HUES48 (cell line): Measurements from ENCODE around the gene GABPB2.

ENCODE experiments used
- H3K27ac ChIP-seq: one replicate; pipeline ENCODE4 v1.7.0; 2013; ENCODE audit warnings: low read depth, low read length, inconsistent platforms
- H3K27me3 ChIP-seq: 2 replicates; pipeline ENCODE4 v1.6.1; 2013; ENCODE audit warnings: mild to moderate bottlenecking, low read length; ENCODE audit not compliant: control insufficient read depth, insufficient read depth
- H3K36me3 ChIP-seq: 2 replicates; pipeline ENCODE4 v1.6.1; 2013; ENCODE audit warnings: low read length; ENCODE audit not compliant: control insufficient read depth, insufficient read depth
- H3K4me1 ChIP-seq: 2 replicates; pipeline ENCODE4 v1.6.1; 2013; ENCODE audit warnings: mild to moderate bottlenecking, low read length; ENCODE audit not compliant: control insufficient read depth, insufficient read depth
- H3K4me3 ChIP-seq: 2 replicates; pipeline ENCODE4 v1.5.1; 2013; ENCODE audit warnings: mild to moderate bottlenecking, low read depth, low read length
- H3K9ac ChIP-seq: 2 replicates; pipeline ENCODE4 v1.6.1; 2013; ENCODE audit warnings: mild to moderate bottlenecking, low read depth, low read length, moderate library complexity
- H3K9me3 ChIP-seq: 2 replicates; pipeline ENCODE4 v1.6.1; 2013; ENCODE audit warnings: low read length; ENCODE audit not compliant: control insufficient read depth, insufficient read depth

The GABPB2 gene

GRCh38 chr1:151145304-151146071, 74.9 kb downstream of the GABPB2 start:
- peaks cover 29% of the 10 kb centered on the region for H3K4me1 ChIP-seq
- no peak overlapping the region for H3K27ac ChIP-seq
- H3K9me3 ChIP-seq = no peaks in the 10 kb centered on the region
- peak overlapping the region; percentile 76 for H3K4me3 ChIP-seq
- peaks cover 26% of the 10 kb centered on the region for H3K27me3 ChIP-seq
- no peaks in the 10 kb centered on the region for H3K36me3 ChIP-seq
- H3K9ac ChIP-seq = no peak overlapping the region

GRCh38 chr1:151146072-151146411, 75.5 kb downstream of the GABPB2 start:
- Histone ChIP-seq H3K9me3 (no peaks in the 10 kb centered on the region), H3K4me1 (peaks cover 29% of the 10 kb centered on the region), H3K9ac (no peak overlapping the region), H3K27me3 (peaks cover 26% of the 10 kb centered on the region), H3K36me3 (no peaks in the 10 kb centered on the region), H3K4me3 (peak overlapping the region; percentile 76), H3K27ac (no peak overlapping the region)

GRCh38 chr1:151146412-151147131, 76.0 kb downstream of the GABPB2 start, which contains the start of gene SEMA6C:
Gene SEMA6C (minus strand): TSS chr1:151146631. CDS start chr1:151142621, 4,010 bp downstream.
- Histone ChIP-seq H3K27ac (peak within 1 kb of the TSS; percentile 57), H3K4me3 (peak within 1 kb of the TSS; percentile 76), H3K36me3 (no peaks in the 10 kb centered on the region), H3K27me3 (peaks cover 26% of the 10 kb centered on the region), H3K9ac (no peak within 1 kb of the TSS), H3K9me3 (no peaks in the 10 kb centered on the region), H3K4me1 (peaks cover 29% of the 10 kb centered on the region)

- Histone ChIP-seq H3K4me3 (peak overlapping the region; percentile 76), H3K27me3 (peaks cover 26% of the 10 kb centered on the region), H3K4me1 (peaks cover 29% of the 10 kb centered on the region), H3K27ac (peak overlapping the region; percentile 57), H3K9me3 (no peaks in the 10 kb centered on the region), H3K9ac (no peak overlapping the region), H3K36me3 (no peaks in the 10 kb centered on the region)
Observed at GRCh38 chr1:151147132-151147503, 76.6 kb downstream of the GABPB2 start.

GRCh38 chr1:151147665-151148064, 77.1 kb downstream of the GABPB2 start:
- Histone ChIP-seq H3K4me3 (no peak overlapping the region), H3K36me3 (no peaks in the 10 kb centered on the region), H3K4me1 (peaks cover 29% of the 10 kb centered on the region), H3K27me3 (peaks cover 26% of the 10 kb centered on the region), H3K9me3 (no peaks in the 10 kb centered on the region), H3K27ac (no peak overlapping the region), H3K9ac (no peak overlapping the region)

- H3K4me3 ChIP-seq = no peak within 1 kb of the TSS
- peaks cover 27% of the 10 kb centered on the region for H3K36me3 ChIP-seq
- no peaks in the 10 kb centered on the region for H3K27me3 ChIP-seq
- H3K9me3 ChIP-seq = no peaks in the 10 kb centered on the region
- no peak within 1 kb of the TSS for H3K9ac ChIP-seq
- no peak within 1 kb of the TSS for H3K27ac ChIP-seq
- peaks cover 4% of the 10 kb centered on the region; the same call in 1 of the 2 replicates for H3K4me1 ChIP-seq
Observed at GRCh38 chr1:151156515-151156819, 85.9 kb downstream of the GABPB2 start, which contains the start of gene TNFAIP8L2. Gene TNFAIP8L2 (plus strand): TSS chr1:151156649. CDS start chr1:151158698, 2,049 bp downstream.

- H3K27ac ChIP-seq = no peak overlapping the region
- no peak overlapping the region for H3K9ac ChIP-seq
- no peaks in the 10 kb centered on the region for H3K9me3 ChIP-seq
- no peaks in the 10 kb centered on the region for H3K27me3 ChIP-seq
- H3K4me1 ChIP-seq = peaks cover 4% of the 10 kb centered on the region; the same call in 1 of the 2 replicates
- no peak overlapping the region for H3K4me3 ChIP-seq
- H3K36me3 ChIP-seq = peaks cover 31% of the 10 kb centered on the region
Observed at GRCh38 chr1:151157067-151157531, 86.5 kb downstream of the GABPB2 start.

GRCh38 chr1:151158326-151158725, 87.8 kb downstream of the GABPB2 start:
- H3K9me3 ChIP-seq = no peaks in the 10 kb centered on the region

GRCh38 chr1:151158751-151159251, 88.2 kb downstream of the GABPB2 start:
- H3K9ac ChIP-seq = no peak overlapping the region
- H3K9me3 ChIP-seq = no peaks in the 10 kb centered on the region
- peaks cover 4% of the 10 kb centered on the region; the same call in 1 of the 2 replicates for H3K4me1 ChIP-seq
- H3K36me3 ChIP-seq = peaks cover 31% of the 10 kb centered on the region
- no peak overlapping the region for H3K4me3 ChIP-seq
- H3K27me3 ChIP-seq = no peaks in the 10 kb centered on the region
- H3K27ac ChIP-seq = no peak overlapping the region

More at GRCh38 chr1:151158326-151158725, 87.8 kb downstream of the GABPB2 start:
- Histone ChIP-seq H3K27me3 (no peaks in the 10 kb centered on the region), H3K27ac (no peak overlapping the region), H3K9ac (no peak overlapping the region), H3K36me3 (peaks cover 31% of the 10 kb centered on the region), H3K4me3 (no peak overlapping the region), H3K4me1 (peaks cover 4% of the 10 kb centered on the region; the same call in 1 of the 2 replicates)

GRCh38 chr1:151159373-151159772, 88.8 kb downstream of the GABPB2 start:
- H3K4me3 ChIP-seq = no peak overlapping the region
- H3K27ac ChIP-seq = no peak overlapping the region
- H3K27me3 ChIP-seq = no peaks in the 10 kb centered on the region
- H3K9me3 ChIP-seq = no peaks in the 10 kb centered on the region
- H3K4me1 ChIP-seq = peaks cover 5% of the 10 kb centered on the region; the same call in 1 of the 2 replicates
- peaks cover 31% of the 10 kb centered on the region for H3K36me3 ChIP-seq
- H3K9ac ChIP-seq = no peak overlapping the region
